ENCODE measurements around the gene CDH4. TPM values are rescaled to one million over a fixed set of nuclear protein-coding genes. Genes with fewer than 3 reads are reported as not detected.

CDH4 gene
- total RNA-seq, 1 experiment from 2014 or later, result not detected

- no peaks in the 10 kb centered on the region for H3K27me3 ChIP-seq (replicated peaks; ENCODE audit: control insufficient read depth, insufficient read depth, low read length)
- H3K4me1 ChIP-seq, result no peaks in the 10 kb centered on the region
- no peak overlapping the region for H3K27ac Mint-ChIP-seq (ENCODE audit: unreplicated experiment)
- H3K36me3 ChIP-seq (ENCODE audit: control insufficient read depth, insufficient read depth, low read length), result no peaks in the 10 kb centered on the region
- ChIA-PET POLR2A (no interaction called here), CTCF (no interaction called here)
- H3K9me3 Mint-ChIP-seq (ENCODE audit: unreplicated experiment), result peaks cover 18% of the 10 kb centered on the region
- peaks cover 27% of the 10 kb centered on the region for H3K27me3 Mint-ChIP-seq (ENCODE audit: insufficient read depth, unreplicated experiment)
- no peaks in the 10 kb centered on the region for H3K4me1 Mint-ChIP-seq (ENCODE audit: low read depth, unreplicated experiment)
- H3K9me3 ChIP-seq, result peaks cover 19% of the 10 kb centered on the region
- H3K4me3 Mint-ChIP-seq (ENCODE audit: unreplicated experiment), result no peak overlapping the region
- no peaks in the 10 kb centered on the region for H3K36me3 Mint-ChIP-seq (ENCODE audit: insufficient read depth, unreplicated experiment)
- BruUV-seq (replicated peaks), result no TSS peak
- TF ChIP-seq CTCF (IDR thresholded peaks at IDR 0.05; ENCODE audit: insufficient read depth in 1 of 2, low read depth in 1 of 2, low read length in 1 of 2, severe bottlenecking in 1 of 2, unreplicated experiment in 1 of 2), result no peak
- intact Hi-C loops (cut with micrococcal nuclease; ENCODE audit: unreplicated experiment), result no loop called here
- no peak overlapping the region for H3K4me3 ChIP-seq (ENCODE audit: low read depth, low read length)
- DNase-seq, result no peak
These were observed 362.6 kb downstream of the CDH4 start for GRCh38 chr20:61614706-61615100.

- H3K27me3 Mint-ChIP-seq (ENCODE audit: insufficient read depth, unreplicated experiment), result peaks cover 30% of the 10 kb centered on the region
- DNase-seq, result no peak
- no peaks in the 10 kb centered on the region for H3K4me1 ChIP-seq
- no TSS peak for BruUV-seq (replicated peaks)
- peaks cover 14% of the 10 kb centered on the region for H3K9me3 ChIP-seq
- no peak overlapping the region for H3K27ac Mint-ChIP-seq (ENCODE audit: unreplicated experiment)
- H3K9me3 Mint-ChIP-seq (ENCODE audit: unreplicated experiment), result peaks cover 18% of the 10 kb centered on the region
- no peaks in the 10 kb centered on the region for H3K27me3 ChIP-seq (replicated peaks; ENCODE audit: control insufficient read depth, insufficient read depth, low read length)
- POLR2A ChIA-PET, result no interaction called here
- H3K36me3 Mint-ChIP-seq (ENCODE audit: insufficient read depth, unreplicated experiment), result no peaks in the 10 kb centered on the region
- no peaks in the 10 kb centered on the region for H3K4me1 Mint-ChIP-seq (ENCODE audit: low read depth, unreplicated experiment)
- intact Hi-C loops (cut with micrococcal nuclease; ENCODE audit: unreplicated experiment), result no loop called here
- CTCF ChIA-PET, result no interaction called here
- TF ChIP-seq CTCF (IDR thresholded peaks at IDR 0.05; ENCODE audit: insufficient read depth in 1 of 2, low read depth in 1 of 2, low read length in 1 of 2, severe bottlenecking in 1 of 2, unreplicated experiment in 1 of 2), result no peak
- no peak overlapping the region for H3K4me3 ChIP-seq (ENCODE audit: low read depth, low read length)
- H3K36me3 ChIP-seq (ENCODE audit: control insufficient read depth, insufficient read depth, low read length), result no peaks in the 10 kb centered on the region
- H3K4me3 Mint-ChIP-seq (ENCODE audit: unreplicated experiment), result no peak overlapping the region
These were observed 363.7 kb downstream of the CDH4 start for GRCh38 chr20:61615806-61616205.

- Mint-ChIP-seq H3K27ac (ENCODE audit: unreplicated experiment) (no peak overlapping the region), H3K27me3 (ENCODE audit: insufficient read depth, unreplicated experiment) (peaks cover 36% of the 10 kb centered on the region), H3K4me3 (ENCODE audit: unreplicated experiment) (no peak overlapping the region), H3K36me3 (ENCODE audit: insufficient read depth, unreplicated experiment) (no peaks in the 10 kb centered on the region), H3K4me1 (ENCODE audit: low read depth, unreplicated experiment) (no peaks in the 10 kb centered on the region), H3K9me3 (ENCODE audit: unreplicated experiment) (no peaks in the 10 kb centered on the region)
- ChIA-PET CTCF (no interaction called here), POLR2A (no interaction called here)
- intact Hi-C loops (cut with micrococcal nuclease; ENCODE audit: unreplicated experiment), result no loop called here
- Histone ChIP-seq H3K4me1 (no peaks in the 10 kb centered on the region), H3K36me3 (ENCODE audit: control insufficient read depth, insufficient read depth, low read length) (no peaks in the 10 kb centered on the region), H3K4me3 (ENCODE audit: low read depth, low read length) (no peak overlapping the region), H3K9me3 (peaks cover 4% of the 10 kb centered on the region; the same call in 1 of the 2 replicates), H3K27me3 (replicated peaks; ENCODE audit: control insufficient read depth, insufficient read depth, low read length) (peaks cover 2% of the 10 kb centered on the region)
- no TSS peak for BruUV-seq (replicated peaks)
- no peak for TF ChIP-seq CTCF (IDR thresholded peaks at IDR 0.05; ENCODE audit: insufficient read depth in 1 of 2, low read depth in 1 of 2, low read length in 1 of 2, severe bottlenecking in 1 of 2, unreplicated experiment in 1 of 2)
- no peak for DNase-seq
These were observed 367.7 kb downstream of the CDH4 start for GRCh38 chr20:61619751-61620150.
